Small intestine (tissue), 7 donors: ENCODE measurements around the gene DET1. TPM values are rescaled to one million over a fixed set of nuclear protein-coding genes. Genes with fewer than 3 reads are reported as not detected.
"Not testable (repeated sequence)": the region's sequence is repeated elsewhere in the genome, so short reads cannot be mapped to it uniquely, and the experiment has no call there.

Experiments used
- DNase-seq, 2 donors: peaks; one replicate each; pipeline versions ENCODE4 v3.0.0 to v3.0.0-alpha.2; 2013
- FAIRE-seq: peaks from 2 replicates; lab custom pipeline; 2012; peaks lifted over from hg19 to GRCh38; lab: Jason Lieb, UNC
- H3K27ac ChIP-seq, 3 donors: one replicate each; pipeline ENCODE4 v1.5.1; 2013; ENCODE audit warnings: low read length in 2 of 3, mild to moderate bottlenecking in 2 of 3, control low read depth in 1 of 3, inconsistent platforms in 1 of 3, low read depth in 1 of 3, moderate library complexity in 1 of 3
- H3K27me3 ChIP-seq, 3 donors: one replicate each; pipeline ENCODE4 v1.6.1; 2013; ENCODE audit warnings: low read length in 3 of 3, inconsistent platforms in 1 of 3; ENCODE audit not compliant: control insufficient read depth in 3 of 3, insufficient read depth in 3 of 3
- H3K36me3 ChIP-seq, 3 donors: one replicate each; pipeline ENCODE4 v1.6.1; 2013; ENCODE audit warnings: low read length in 3 of 3, inconsistent platforms in 1 of 3, low read depth in 1 of 3, mild to moderate bottlenecking in 1 of 3, moderate library complexity in 1 of 3; ENCODE audit not compliant: control insufficient read depth in 3 of 3, insufficient read depth in 2 of 3
- H3K4me1 ChIP-seq, 3 donors: one replicate each; pipeline ENCODE4 v1.6.1; 2013; ENCODE audit warnings: low read length in 2 of 3, inconsistent platforms in 1 of 3, low read depth in 1 of 3, mild to moderate bottlenecking in 1 of 3, moderate library complexity in 1 of 3; ENCODE audit not compliant: control insufficient read depth in 3 of 3, insufficient read depth in 2 of 3
- H3K4me3 ChIP-seq, 3 donors: one replicate each; pipeline ENCODE4 v1.5.1; 2013; ENCODE audit warnings: low read length in 3 of 3, control low read depth in 1 of 3, inconsistent platforms in 1 of 3, low read depth in 1 of 3, mild to moderate bottlenecking in 1 of 3, moderate library complexity in 1 of 3
- H3K9me3 ChIP-seq, 2 donors: one replicate each; pipeline ENCODE4 v1.6.1; 2013; ENCODE audit warnings: low read depth in 1 of 2, low read length in 1 of 2; ENCODE audit not compliant: control insufficient read depth in 2 of 2, insufficient read depth in 1 of 2
- WGBS, 3 donors: extraction: QIAGEN DNeasy Blood & Tissue Kit; methylation state at CpG; one replicate each; pipeline ENCODE4 v1.1.7; 2013; 5-methylcytosine and 5-hydroxymethylcytosine counted together
- polyA plus RNA-seq, 4 donors: library from polyadenylated mRNA; stranded (reverse) in 3 of 4; unstranded in 1 of 4; fragments of 200-250 nt in 3 of 4; fragments of 120-200 nt in 1 of 4; gene quantifications; one replicate each; pipeline versions ENCODE4 v1.2.1 to v1.2.3, GENCODE V29; 2013
- donor health status: healthy with polysubstance abuse.
- donor health status: control.
- donor health status: control.
- donor health status: Bipolar disorder and iron deficiency.
- donor health status: healthy.

Gene DET1
- polyA plus RNA-seq, 4 donors = 1.1 to 14.0 (median 3.5) TPM

DNA sequence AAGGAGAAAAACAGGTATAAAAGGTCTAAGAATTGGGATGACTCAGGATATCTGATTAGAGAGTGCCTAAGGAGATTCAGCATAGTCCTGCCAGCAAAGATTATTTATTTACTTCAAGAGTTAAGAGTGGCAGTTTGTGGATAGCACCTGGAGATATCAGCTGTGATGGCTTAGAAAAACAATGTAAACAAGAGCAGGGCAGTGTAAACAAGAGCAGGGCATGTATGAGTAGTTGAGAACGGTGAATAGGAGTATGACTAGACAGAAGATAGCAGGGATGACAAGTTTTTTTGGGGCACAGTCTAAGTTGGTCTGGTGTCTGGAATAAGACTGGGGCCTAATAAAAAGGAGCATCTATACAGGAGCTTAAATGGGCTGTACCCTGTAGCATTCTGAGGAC, 1.5 kb upstream of the DET1 start:
- FAIRE-seq, H3K27ac ChIP-seq, H3K4me3 ChIP-seq, DNase-seq, H3K27me3 ChIP-seq, H3K4me1 ChIP-seq, H3K9me3 ChIP-seq, H3K36me3 ChIP-seq: not testable (repeated sequence)
- 62 to 76% (median 69%) methylated on average over 1 of the region's 1 CpG for WGBS, 3 donors

DNA sequence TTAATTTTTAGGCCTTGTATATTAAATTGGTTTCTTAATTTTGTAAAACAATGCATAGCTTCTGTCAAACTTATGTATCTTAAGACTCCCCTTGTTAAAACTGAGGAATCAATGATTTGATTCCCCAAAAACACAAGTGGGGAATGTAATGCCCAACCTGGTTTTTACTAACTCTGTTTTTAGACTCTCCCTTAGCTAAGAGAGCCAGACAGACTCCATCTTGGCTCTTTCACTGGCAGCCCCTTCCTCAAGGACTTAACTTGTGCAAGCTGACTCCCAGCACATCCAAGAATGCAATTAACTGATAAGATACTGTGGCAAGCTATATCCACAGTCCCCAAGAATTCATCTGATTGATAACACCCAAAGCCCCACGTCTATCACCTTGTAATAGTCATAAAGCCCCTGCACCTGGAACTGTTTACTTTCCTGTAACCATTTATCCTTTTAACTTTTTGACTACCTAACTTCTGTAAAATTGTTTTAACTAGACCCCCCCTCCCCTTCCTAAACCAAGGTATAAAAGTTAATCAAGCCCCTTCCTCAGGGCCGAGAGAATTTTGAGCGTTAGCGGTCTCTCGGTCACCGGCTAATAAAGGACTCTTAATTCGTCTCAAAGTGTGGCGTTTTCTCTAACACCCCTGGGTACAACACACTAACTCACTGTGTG, 768 bp downstream of the DET1 start:
- WGBS, 3 donors = 1 to 7% (median 5%) methylated on average over 7 of the region's 8 CpGs
- not testable (repeated sequence) for FAIRE-seq
- H3K27ac ChIP-seq = peak overlapping the region; percentile 73 to 95 (median 79)

DNA sequence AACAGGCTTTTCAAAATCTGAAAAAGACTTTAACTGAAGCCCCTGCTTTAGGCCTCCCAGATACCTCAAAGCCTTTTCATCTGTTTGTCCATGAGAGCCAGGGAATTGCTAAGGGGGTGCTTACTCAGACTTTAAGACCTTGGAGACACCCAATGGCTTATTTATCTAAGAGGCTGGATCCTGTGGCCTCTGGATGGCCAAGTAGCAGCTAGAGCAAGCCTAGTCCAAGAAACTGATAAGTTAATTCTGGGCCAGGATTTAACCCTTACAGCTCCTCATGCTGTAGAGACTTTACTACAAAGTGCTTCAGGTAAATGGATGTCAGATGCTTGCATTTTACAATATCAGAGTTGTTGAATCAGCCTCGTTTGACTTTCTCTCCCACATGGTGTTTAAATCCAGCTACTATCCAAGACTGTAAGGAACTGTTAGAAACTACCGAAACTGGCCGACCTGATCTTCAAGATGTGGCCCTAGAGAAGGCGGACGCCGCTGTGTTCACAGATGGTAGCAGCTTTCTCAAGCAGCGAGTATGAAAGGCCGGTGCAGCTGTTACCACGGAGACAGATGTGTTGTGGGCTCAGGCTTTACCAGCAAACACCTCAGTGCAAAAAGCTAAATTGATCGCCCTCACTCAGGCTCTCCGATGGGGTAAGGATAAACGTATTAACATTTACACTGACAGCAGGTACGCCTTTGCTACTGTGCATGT, 3.3 kb downstream of the DET1 start:
- H3K36me3 ChIP-seq = peaks cover 0 to 9% (median 0%) of the 10 kb centered on the region in 3 donors
- H3K9me3 ChIP-seq = no peaks in the 10 kb centered on the region
- FAIRE-seq (no peak), DNase-seq (no peak)
- no peaks in the 10 kb centered on the region for H3K27me3 ChIP-seq
- H3K4me1 ChIP-seq = no peaks in the 10 kb centered on the region
- no peak overlapping the region for H3K27ac ChIP-seq
- 88 to 92% (median 90%) methylated on average over 13 of the region's 13 CpGs for WGBS, 3 donors
- H3K4me3 ChIP-seq = no peak overlapping the region

More for the DNA sequence above, 768 bp downstream of the DET1 start:
- H3K27me3 ChIP-seq, H3K4me1 ChIP-seq, H3K36me3 ChIP-seq, DNase-seq, H3K9me3 ChIP-seq: not testable (repeated sequence)
- H3K4me3 ChIP-seq = peak overlapping the region; percentile 63 to 93 (median 67)

DNA sequence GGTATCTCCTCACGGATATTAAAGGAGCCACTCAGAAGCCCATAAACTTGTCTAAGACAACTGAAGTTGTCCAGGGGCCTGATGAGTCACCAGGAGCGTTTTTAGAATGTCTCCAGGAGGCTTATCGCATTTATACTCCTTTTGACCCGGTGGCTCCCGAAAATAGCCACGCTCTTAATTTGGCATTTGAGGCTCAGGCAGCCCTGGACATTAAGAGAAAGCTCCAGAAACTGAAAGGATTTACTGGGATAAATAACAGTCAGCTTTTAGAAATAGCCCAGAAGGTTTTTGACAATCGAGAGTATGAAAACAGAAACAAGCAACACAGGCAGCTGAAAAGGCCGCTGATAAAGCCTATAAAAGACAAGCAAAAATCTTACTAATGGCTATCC, 4.1 kb downstream of the DET1 start:
- no peak overlapping the region for H3K27ac ChIP-seq
- H3K4me3 ChIP-seq = no peak overlapping the region
- FAIRE-seq (no peak), DNase-seq (no peak)
- H3K4me1 ChIP-seq = no peaks in the 10 kb centered on the region
- H3K27me3 ChIP-seq = no peaks in the 10 kb centered on the region
- no peaks in the 10 kb centered on the region for H3K9me3 ChIP-seq
- H3K36me3 ChIP-seq = peaks cover 0 to 9% (median 0%) of the 10 kb centered on the region in 3 donors
- whole genome bisulfite sequencing, 3 donors = 80 to 90% (median 88%) methylated on average over 8 of the region's 8 CpGs

DNA sequence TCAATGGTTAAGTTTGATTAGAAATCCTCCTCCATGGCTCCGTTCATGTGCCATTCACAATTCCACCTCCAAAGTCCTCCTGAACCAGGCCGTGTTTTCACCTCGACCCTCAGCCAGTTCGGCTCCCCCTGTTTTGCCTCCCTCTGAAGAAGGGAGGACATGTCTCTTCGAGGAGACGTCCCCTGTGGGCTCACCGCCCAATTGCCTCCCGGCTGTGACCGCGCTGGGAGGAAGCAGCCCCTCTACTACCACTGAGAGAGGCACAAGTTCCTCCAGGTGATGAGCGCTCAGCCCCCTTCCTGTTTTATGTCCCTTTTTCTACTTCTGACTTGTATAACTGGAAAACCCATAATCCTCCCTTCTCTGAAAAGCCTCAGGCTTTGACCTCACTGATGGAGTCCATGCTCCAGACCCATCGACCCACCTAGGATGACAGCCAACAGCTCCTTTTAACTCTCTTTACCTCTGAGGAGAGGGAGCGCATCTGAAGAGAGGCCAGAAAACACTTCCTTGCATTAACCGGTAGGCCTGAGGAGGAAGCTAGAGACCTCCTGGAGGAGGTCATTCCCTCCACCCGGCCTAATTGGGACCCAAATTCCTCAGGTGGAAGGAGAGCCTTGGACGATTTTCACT, 4.7 kb downstream of the DET1 start:
- Histone ChIP-seq H3K27ac (no peak overlapping the region), H3K4me3 (no peak overlapping the region), H3K9me3 (no peaks in the 10 kb centered on the region), H3K27me3 (no peaks in the 10 kb centered on the region), H3K36me3 (peaks cover 0 to 9% (median 0%) of the 10 kb centered on the region in 3 donors), H3K4me1 (no peaks in the 10 kb centered on the region)
- DNase-seq = no peak
- 88 to 94% (median 94%) methylated on average over 16 of the region's 16 CpGs for WGBS, 3 donors
- no peak for FAIRE-seq

DNA sequence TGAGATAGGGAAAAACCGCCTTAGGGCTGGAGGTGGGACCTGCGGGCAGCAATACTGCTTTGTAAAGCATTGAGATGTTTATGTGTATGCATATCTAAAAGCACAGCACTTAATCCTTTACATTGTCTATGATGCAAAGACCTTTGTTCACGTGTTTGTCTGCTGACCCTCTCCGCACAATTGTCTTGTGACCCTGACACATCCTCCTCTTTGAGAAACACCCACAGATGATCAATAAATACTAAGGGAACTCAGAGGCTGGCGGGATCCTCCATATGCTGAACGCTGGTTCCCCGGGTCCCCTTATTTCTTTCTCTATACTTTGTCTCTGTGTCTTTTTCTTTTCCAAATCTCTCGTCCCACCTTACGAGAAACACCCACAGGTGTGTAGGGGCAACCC, 5.4 kb downstream of the DET1 start:
- not testable (repeated sequence) for H3K27me3 ChIP-seq, DNase-seq, FAIRE-seq, H3K9me3 ChIP-seq, H3K27ac ChIP-seq, H3K4me3 ChIP-seq, H3K36me3 ChIP-seq, H3K4me1 ChIP-seq
- WGBS, 3 donors = 88 to 93% (median 88%) methylated on average over 4 to 7 of the region's 9 CpGs

DNA sequence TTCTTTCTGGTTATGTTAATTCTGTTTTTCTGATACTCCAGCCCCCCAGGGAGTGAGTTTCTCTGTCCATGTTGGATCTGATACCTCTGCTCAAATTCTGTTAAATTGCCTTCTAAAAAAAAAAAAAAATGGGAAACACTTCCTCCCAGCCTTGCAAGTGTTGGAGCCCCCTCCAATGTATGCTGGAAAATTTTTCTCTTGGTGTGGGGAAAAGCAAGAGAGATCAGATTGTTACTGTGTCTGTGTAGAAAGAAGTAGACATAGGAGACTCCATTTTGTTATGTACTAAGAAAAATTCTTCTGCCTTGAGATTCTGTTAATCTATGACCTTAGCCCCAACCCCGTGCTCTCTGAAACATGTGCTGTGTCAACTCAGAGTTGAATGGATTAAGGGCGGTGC, 6.1 kb downstream of the DET1 start:
- not testable (repeated sequence) for H3K4me3 ChIP-seq, FAIRE-seq, H3K4me1 ChIP-seq, H3K9me3 ChIP-seq, H3K27me3 ChIP-seq, H3K27ac ChIP-seq, DNase-seq, H3K36me3 ChIP-seq
- 34 to 44% methylated on average over 1 to 2 of the region's 2 CpGs; no CpG with 5 or more reads in 1 of the 3 donors for WGBS, 3 donors

DNA sequence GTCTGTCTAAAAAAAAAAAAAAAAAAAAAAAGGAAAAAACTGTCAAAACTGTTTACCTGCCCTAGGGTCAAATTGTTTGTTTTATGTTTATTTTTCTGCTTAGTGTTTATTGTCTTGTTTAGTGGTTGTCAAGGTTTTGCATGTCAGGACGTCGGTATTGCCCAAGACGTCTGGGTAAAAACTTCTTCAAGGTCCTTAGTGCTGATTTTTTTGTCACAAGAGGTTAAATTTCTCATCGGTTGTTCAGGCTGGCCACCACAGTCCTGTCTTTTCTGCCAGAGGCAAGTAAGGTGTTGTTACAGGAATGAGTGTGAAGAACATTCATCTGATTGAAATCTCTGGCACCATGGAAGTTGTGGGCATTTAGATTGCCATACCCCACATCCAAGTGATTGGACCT, 7.0 kb downstream of the DET1 start:
- no peak for DNase-seq
- Histone ChIP-seq H3K4me1 (peaks cover 0 to under 1% (median 0%) of the 10 kb centered on the region in 3 donors), H3K27ac (no peak overlapping the region), H3K27me3 (no peaks in the 10 kb centered on the region), H3K36me3 (peaks cover 0 to 7% (median 0%) of the 10 kb centered on the region in 3 donors), H3K4me3 (no peak overlapping the region), H3K9me3 (peaks cover 0 to 3% of the 10 kb centered on the region in 2 donors)
- FAIRE-seq = no peak
- WGBS, 3 donors = 81 to 89% (median 84%) methylated on average over 4 of the region's 4 CpGs
